ENCODE measurements around the gene PARP9. TPM values are rescaled to one million over a fixed set of nuclear protein-coding genes. Genes with fewer than 3 reads are reported as not detected.

The PARP9 gene
- total and polyA plus RNA-seq, 10 of the 15 experiments (the other 5 are each of a cell fraction or from before 2014, with no cell fraction given), result 34.0 to 122 (median 46.1) TPM

DNA sequence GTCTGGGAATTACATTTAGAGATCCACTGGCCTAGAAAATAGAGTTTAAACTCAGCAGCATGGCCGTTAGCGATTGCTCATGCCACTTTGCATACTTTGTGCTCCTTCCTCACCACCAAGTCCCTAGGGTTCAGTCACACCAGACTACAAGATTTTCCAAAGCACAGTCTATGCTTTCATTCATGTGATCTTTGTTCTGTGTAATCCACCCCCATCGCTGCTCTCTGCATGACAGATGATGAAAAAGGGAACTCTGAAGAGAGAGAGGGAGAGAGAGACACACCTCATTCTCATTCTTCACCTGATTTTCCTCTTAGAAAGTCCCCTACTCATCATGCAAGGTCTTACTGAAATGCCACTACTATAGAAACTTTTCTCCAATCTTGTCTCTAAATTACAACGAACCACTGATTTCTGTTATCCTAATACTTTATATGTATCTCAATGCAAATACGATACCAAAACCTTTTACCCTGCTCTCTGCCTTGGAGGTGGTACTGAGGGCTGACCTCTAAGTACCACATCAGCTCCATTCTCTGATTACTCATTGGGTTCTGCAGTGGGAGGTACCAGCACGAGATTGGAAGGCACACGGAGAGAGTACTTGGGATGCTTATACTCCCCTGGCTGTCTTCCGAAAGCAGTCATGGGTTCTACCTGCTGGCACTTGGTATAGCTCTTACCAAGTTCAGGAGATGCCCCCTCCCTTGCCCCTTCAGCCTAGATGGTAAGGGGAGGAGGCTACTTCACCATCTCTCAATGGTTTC, 12.3 kb upstream of the PARP9 start (continued):
- TF ChIP-seq EED (IDR thresholded peaks at IDR 0.05; ENCODE audit: low read depth), result peak; percentile 95
- TF ChIP-seq PAX8 (IDR thresholded peaks at IDR 0.05), result no peak; the same call in 1 of the 2 replicates
- TF ChIP-seq USF2 (IDR thresholded peaks at IDR 0.05; ENCODE audit: borderline replicate concordance, low read depth, low read length), result no peak; the same call in 1 of the 2 replicates
- no peak for TF ChIP-seq SMAD1 (IDR thresholded peaks at IDR 0.05; ENCODE audit: low read depth, partially characterized antibody)
- TF ChIP-seq JUND (IDR thresholded peaks at IDR 0.05; ENCODE audit: low read depth, low read length), result 0 out of 2 replicates have a peak, but pooled peaks have one; percentile 33
- TF ChIP-seq CREM (IDR thresholded peaks at IDR 0.05; ENCODE audit: low read depth), result peak; percentile 90
- TF ChIP-seq BRCA1 (IDR thresholded peaks at IDR 0.05; ENCODE audit: low read depth, low read length), result no peak
- TF ChIP-seq, protein P1, sequence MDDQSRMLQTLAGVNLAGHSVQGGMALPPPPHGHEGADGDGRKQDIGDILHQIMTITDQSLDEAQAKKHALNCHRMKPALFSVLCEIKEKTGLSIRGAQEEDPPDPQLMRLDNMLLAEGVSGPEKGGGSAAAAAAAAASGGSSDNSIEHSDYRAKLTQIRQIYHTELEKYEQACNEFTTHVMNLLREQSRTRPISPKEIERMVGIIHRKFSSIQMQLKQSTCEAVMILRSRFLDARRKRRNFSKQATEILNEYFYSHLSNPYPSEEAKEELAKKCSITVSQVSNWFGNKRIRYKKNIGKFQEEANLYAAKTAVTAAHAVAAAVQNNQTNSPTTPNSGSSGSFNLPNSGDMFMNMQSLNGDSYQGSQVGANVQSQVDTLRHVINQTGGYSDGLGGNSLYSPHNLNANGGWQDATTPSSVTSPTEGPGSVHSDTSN (IDR thresholded peaks at IDR 0.05; ENCODE audit: insufficient replicate concordance, low read depth, low read length), result peak; percentile 52
- no peak; the same call in 1 of the 2 replicates for TF ChIP-seq NR2C1 (IDR thresholded peaks at IDR 0.05)
- no peak for TF ChIP-seq CTCF (IDR thresholded peaks at IDR 0.05 in 2 of 3, conservative IDR thresholded peaks at IDR 0.05 in 1 of 3; ENCODE audit: control insufficient read depth in 2 of 3, extremely low read depth in 1 of 3, insufficient read depth in 1 of 3, low read depth in 3 of 3, low read length in 3 of 3)
- no peak for TF ChIP-seq SIN3A (IDR thresholded peaks at IDR 0.05; ENCODE audit: low read depth, low read length)
- no peak; the same call in 1 of the 2 replicates for TF ChIP-seq SMC3 (IDR thresholded peaks at IDR 0.05; ENCODE audit: borderline replicate concordance, low read length)
- TF ChIP-seq E2F8 (IDR thresholded peaks at IDR 0.05; ENCODE audit: low read depth, partially characterized antibody), result no peak

Measured in GM12878 (cell line).